GM11168 (cell line): ENCODE results near the gene THAP4.
"Not testable (repeated sequence)": the region's sequence is repeated elsewhere in the genome, so short reads cannot be mapped to it uniquely, and the experiment has no call there.

Experiments
- in situ Hi-C: fragments of 300-500 bp; cut with MboI; formaldehyde crosslinking; loops from one replicate; pipeline ENCODE4 v1.12.0; 2022; ENCODE audit warnings: low sequenced_read_pairs; ENCODE audit not compliant: unreplicated experiment

Gene THAP4

GRCh38 chr2:241590496-241591455 lies 46.2 kb downstream of the THAP4 start:
- in situ Hi-C loops, result not testable (repeated sequence)

GRCh38 chr2:241589863-241590262 lies 47.1 kb downstream of the THAP4 start:
- in situ Hi-C loops, result not testable (repeated sequence)

DNA sequence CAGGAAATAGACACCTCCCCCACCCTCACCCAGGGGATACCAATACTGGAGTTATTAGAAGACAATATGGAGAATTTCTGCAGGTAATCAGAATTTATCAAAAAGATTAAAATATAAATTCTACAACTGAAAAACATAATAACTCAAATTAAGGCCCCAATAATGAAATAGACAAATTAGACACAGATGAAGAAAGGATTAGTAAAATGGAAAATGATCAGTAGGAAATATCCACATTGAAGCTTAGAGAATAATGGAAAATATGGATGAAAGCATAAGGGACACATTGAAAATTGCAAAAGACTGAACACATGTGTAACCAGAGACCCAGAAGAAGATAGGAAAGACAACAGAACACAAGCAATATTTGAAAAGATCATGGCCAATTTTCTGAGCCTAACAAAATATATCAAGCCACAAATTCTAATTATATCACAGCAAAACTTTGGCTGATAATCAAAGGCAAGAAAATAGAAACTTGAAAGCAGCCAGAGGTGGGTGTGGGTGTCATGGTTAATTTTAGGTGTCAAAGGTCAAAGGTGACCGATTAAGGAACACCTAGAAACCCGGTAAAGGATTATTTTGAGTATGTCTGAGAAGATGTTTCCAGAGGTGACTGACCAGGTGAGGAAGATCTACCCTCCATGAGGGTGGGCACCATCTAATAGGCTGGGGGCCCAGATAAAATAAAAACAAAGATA lies 50.2 kb downstream of the THAP4 start:
- in situ Hi-C loops, result no loop called here

GRCh38 chr2:241584436-241584835 lies 52.5 kb downstream of the THAP4 start:
- in situ Hi-C loops, result no loop called here

DNA sequence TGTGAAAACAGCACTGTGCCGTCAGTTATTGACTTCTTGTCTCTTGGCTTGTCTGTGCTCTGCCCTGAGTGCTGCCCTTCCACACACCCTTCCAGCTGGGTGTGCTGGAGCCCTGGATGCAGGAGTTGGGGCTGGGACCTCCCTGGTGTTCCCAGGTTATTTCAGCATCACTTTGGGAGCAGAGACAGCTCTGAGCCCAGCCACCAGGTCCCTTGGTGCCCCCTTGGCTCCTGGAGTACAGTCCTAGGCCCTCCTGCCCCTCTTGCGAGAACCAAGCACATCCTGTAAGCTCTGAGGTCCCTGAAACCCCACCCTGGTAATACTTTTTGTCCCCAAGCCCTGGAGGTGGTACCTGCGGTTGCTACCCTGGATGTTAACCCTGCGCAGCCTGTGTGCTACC lies 54.2 kb downstream of the THAP4 start:
- in situ Hi-C loops, result no loop called here

DNA sequence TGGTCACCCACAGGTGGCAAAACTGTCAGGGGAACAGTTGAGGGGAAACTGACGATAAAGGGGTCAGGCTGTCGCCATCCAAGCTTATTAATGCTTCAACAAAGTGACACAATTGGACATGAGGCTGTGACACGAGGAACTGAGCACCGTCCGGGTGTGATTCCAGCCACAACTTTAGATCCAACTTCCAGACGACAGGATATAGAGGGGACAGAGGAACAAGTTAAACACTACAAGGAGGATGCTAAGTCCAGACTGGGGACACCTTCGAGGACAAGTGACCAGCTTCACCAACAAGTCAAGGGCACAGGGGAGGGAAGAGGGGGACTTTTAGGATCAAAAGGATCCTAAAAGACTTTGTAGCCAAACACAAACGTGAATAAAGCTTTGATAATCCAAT lies 54.6 kb downstream of the THAP4 start:
- in situ Hi-C loops, result no loop called here

GRCh38 chr2:241579281-241579680 lies 57.7 kb downstream of the THAP4 start:
- in situ Hi-C loops, result no loop called here

DNA sequence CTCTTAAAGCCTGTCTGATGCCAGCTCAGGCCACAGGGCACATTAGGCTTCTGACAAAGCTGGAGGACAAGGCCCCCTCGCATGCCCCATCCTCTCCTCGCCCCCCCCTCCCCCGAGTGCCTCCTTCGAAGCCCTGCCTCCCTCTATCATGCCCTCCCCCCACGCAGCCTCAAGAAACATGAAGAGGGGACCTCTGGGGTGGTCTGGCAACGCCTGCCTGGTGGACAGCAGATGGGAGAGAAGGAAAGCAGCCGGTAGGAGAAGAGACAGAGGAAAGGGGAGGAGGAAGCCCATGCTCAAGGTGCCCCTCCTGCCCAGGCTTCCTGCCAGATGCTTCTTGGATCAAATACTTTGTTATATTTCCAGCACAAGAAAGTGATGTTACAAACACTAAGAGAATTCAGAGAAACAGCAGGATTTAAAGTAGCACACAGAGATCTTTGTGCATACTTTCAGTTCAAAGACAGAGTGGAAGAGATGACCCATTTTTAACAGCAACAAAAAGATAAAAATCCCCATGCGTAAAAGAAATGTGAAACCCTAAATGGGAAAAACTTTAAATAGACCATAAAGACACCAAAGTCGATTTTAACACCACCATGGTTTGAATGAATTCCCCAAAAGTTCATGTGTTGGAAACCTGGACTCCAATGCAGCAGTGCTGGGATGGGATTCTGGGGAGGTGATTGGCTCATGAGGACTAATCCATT lies 59.4 kb downstream of the THAP4 start:
- in situ Hi-C loops, result no loop called here

DNA sequence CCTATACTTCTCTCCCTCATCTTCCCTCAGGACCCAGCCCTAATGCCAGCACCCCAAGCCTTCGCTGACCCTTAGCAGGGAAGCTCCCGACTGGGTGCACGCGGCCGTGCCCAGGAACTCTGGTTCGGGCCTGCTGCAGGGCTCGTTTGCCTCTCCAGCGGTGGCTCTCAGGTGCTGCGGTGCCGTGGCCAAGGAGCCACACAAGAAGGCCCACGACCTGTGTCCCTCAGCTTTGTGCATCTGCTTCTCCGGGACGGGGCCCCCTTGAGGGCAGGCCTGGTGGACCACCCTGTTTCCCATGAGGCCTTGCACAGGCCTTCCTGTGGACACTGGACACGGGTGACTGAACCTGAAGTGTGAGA lies 60.7 kb downstream of the THAP4 start:
- in situ Hi-C loops, result no loop called here

DNA sequence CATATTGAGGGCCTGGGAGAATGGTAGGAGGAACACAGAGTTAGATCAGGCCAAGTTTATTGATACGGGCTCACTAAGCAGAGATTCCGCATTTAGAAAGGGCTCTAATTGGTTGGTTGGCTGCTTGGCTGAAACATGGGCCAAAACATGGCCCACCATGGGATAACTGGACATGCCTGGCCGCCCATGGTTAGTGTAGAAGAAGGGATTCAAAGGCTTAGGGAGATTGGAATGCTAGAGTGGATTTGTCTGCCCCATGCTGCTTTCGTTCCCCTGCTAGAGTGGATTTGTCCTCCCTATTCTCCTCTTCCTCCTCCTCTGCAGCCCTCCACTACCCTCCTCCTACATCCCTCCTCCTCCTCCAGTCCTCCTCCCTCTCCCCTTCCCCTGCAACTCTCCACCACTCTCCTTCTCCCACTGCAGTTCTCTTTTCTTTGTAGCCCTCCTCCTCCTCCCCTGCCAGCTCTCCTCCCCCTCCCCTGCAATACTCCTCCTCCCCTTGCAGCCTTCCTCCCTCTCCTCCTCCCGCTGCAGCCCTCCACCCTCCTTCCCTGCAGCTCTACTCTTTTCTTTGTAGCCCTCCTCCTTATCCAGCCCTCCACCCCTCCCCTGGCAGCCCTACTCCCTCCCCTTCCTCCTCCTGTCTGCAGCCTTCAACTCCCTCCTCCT lies 61.2 kb downstream of the THAP4 start:
- in situ Hi-C loops, result no loop called here

DNA sequence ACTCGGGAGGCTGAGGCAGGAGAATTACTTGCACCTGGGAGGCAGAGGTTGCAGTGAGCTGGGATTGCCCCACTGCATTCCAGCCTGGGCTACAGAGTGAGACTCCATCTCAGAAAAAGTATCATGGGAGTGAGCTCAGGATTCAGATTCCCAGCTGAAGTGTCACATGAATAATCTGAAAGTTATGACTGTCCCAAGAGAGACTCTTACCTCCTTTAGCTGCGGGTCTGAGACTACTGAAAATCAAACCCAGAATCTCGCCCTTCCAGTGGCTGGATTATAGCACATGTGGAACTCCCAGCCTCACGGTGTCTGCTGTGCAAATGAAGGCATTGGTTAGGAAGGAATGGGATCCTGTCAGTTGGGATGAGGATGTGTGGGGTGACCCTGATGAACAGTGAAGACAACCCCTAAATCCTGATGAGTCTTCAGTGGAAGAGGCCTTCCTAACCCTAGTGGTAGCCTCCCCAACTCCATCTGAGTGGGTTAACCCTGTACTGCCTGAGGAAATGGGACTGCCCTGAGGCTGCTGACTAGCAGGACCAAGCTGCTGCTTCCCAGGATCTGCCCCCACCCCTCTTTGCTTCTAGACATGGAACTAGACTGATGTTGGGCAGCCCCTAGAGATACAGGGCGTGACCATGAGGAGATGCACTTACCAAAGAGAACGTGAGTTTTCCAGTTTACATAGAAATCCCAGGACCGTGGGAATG lies 61.9 kb downstream of the THAP4 start:
- in situ Hi-C loops, result no loop called here

GRCh38 chr2:241573741-241574140 lies 63.2 kb downstream of the THAP4 start:
- in situ Hi-C loops, result no loop called here

- in situ Hi-C loops, result not testable (repeated sequence)
Measured at GRCh38 chr2:241572915-241573651, 63.9 kb downstream of the THAP4 start.

DNA sequence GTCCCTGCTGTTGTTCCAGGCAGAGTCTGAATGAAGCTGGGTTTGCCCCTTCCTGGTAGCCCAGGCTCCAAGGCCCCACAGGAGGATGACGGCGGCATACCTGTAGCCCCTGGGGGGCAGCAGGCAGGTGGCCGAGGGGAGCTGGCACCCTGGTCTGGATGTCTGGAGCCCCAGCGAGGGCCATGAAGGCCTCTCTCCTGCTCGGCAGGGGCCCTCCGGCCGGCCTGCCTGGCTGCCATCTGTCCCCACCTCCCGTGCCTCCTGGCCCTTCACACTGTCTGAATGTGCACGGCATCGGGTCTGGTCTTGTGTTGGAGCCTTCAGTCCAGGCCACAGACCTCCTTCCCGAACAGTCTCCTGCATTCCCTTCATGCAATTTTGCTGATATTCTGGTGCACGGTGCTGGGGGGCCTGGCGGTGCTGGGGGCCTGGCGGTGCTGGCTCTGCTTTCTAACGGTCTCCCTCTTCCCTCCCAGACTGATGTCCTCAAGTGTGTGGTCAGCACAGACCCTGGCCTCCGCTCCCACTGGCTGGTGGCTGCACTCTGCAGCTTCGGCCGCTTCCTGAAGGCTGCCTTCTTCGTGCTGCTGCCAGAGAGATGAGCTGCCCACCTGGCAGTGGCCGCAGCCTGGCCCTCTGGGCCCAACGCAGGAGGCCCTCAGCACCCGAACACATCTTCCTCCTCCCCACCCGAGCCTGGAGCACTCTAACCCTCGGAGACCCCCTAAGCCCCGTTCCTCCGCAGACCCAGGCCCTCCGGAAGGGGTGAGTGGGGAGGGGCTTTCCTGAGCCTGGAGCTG lies 64.9 kb downstream of the THAP4 start:
- in situ Hi-C loops, result no loop called here

DNA sequence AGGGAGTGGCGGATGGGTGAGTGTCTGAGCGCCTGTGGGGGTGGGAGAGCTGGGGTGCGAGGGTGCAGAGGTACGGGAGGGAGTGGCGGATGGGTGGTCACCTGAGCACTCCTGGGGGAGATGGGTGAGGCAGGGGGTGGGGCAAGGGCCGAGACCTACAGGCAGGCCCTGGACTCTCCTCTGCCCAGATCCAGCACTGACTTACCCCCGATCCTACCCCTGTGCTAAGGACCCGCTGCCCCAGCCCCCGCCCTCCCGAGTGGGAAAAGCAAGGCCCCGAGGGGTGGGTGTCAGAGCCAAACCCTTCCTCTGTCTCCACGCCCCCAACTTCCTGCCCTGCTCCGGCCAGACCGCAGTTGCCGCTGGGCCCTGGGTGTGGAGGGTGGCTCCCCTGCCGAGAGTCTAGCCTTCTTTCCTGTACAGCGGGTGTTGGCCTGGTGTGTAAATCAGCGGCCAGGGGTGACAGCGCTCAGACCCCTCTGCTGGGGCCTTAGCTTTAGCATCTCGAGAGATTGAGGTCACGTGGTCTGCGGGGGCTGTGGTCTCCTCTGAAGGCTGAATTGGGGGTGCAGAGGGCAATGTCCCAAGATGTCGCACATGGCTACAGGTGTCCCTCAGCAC lies 65.9 kb downstream of the THAP4 start:
- in situ Hi-C loops, result no loop called here

DNA sequence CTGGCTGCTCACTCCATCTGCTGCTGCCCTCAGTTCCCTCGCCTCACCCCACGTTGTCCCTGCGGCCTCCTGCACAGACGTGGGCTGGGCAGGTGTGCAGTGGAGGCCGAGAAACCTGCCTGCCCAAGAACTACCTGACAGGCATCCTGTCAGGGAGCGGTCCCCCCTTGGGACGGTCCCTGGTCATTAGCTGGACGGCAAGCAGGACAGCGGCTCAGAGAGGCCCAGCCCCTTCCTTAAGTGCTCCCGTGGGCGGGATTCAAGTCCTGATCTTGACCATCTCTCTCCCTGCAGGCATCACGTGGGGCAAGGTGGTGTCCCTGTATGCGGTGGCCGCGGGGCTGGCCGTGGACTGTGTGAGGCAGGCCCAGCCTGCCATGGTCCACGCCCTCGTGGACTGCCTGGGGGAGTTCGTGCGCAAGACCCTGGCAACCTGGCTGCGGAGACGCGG lies 67.1 kb downstream of the THAP4 start:
- in situ Hi-C loops, result no loop called here

DNA sequence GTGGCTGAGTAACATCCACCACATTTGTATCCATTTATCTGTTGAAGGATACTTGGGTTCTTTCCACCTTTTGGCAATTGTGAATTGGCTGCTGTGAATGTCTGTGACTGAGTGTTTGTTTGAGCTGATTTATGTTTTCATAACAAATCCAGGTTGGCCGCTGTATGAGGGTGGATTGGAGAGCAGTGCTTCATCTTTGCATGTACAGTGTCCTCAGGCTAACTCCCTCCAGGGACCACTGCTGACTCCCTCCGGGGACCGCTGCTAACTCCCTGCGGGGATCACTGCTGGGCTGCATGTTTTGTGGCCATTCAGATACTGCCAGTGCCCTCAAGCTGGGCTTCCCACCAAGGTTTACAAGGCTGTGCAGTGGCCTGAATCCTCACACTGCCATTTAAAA lies 68.2 kb downstream of the THAP4 start:
- in situ Hi-C loops, result no loop called here

- in situ Hi-C loops, result no loop called here
Measured at GRCh38 chr2:241567776-241568175, 69.2 kb downstream of the THAP4 start.
